ENCODE measurements around the gene CCNI.

DNA sequence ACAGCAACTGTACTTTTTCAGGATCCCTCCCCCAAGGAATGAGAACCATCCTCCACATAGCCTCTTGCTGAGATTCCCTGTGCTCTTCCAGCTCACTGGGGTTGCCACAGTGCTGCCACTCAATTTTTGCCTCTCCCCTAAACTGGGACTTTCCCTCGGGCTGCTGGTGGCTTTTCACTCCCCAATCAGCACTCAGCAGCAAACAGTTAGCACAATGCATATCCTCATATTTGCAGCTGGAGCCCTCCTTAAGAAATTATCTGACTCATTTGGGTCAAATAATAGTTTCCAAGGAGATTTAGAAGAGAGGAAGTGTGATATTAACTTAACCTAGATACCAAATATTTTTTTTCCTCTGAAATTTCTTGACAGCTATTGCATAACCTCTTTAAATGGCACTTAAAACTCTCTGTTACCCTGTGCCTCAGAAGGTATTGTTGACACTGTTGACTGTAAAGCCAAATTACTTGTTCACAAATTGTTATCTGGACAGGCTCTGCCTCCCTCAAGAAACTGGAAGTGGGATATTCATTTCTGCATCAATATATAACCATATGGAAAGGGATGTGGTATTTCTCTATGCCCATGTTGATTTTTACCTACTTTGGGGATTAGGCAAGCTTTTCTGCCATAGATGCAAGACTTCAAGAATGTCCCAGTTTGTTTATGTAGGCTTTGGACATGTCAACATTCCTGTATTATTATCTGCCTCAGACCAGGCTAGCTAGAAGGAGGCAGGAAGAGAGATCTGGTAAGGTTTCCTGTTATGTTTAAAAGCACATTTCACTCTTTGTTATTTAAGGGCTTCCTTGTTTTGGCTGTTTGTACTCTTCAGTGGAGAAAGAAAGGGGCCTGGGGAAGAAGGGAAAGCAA, 68.2 kb downstream of the CCNI start:
- TF ChIP-seq, protein P1, sequence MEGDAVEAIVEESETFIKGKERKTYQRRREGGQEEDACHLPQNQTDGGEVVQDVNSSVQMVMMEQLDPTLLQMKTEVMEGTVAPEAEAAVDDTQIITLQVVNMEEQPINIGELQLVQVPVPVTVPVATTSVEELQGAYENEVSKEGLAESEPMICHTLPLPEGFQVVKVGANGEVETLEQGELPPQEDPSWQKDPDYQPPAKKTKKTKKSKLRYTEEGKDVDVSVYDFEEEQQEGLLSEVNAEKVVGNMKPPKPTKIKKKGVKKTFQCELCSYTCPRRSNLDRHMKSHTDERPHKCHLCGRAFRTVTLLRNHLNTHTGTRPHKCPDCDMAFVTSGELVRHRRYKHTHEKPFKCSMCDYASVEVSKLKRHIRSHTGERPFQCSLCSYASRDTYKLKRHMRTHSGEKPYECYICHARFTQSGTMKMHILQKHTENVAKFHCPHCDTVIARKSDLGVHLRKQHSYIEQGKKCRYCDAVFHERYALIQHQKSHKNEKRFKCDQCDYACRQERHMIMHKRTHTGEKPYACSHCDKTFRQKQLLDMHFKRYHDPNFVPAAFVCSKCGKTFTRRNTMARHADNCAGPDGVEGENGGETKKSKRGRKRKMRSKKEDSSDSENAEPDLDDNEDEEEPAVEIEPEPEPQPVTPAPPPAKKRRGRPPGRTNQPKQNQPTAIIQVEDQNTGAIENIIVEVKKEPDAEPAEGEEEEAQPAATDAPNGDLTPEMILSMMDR (IDR thresholded peaks at IDR 0.05; ENCODE audit: low read length), result no peak
- no peak for TF ChIP-seq EZH2 (IDR thresholded peaks at IDR 0.05; ENCODE audit: borderline replicate concordance, low read length)
